ENCODE results near the gene APBA3. TPM values are rescaled to one million over a fixed set of nuclear protein-coding genes. Genes with fewer than 3 reads are reported as not detected.
A peak's percentile ranks its signal among the peaks of the same experiment; 100 is the strongest.

Gene APBA3
- total and polyA plus RNA-seq, 9 of the 15 experiments (the other 6 are each of a cell fraction or from before 2014, with no cell fraction given): 0.10 to 29.5 (median 11.5) TPM

GRCh38 chr19:3762501-3763459 lies 1.3 kb upstream of the APBA3 start, which contains the start of gene MRPL54 (continued):
- TF ChIP-seq ZNF583 (CRISPR knock-in tag; IDR thresholded peaks at IDR 0.05): no peak
- TF ChIP-seq, protein P1, sequence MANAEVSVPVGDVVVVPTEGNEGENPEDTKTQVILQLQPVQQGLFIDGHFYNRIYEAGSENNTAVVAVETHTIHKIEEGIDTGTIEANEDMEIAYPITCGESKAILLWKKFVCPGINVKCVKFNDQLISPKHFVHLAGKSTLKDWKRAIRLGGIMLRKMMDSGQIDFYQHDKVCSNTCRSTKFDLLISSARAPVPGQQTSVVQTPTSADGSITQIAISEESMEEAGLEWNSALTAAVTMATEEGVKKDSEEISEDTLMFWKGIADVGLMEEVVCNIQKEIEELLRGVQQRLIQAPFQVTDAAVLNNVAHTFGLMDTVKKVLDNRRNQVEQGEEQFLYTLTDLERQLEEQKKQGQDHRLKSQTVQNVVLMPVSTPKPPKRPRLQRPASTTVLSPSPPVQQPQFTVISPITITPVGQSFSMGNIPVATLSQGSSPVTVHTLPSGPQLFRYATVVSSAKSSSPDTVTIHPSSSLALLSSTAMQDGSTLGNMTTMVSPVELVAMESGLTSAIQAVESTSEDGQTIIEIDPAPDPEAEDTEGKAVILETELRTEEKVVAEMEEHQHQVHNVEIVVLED (CRISPR knock-in tag; IDR thresholded peaks at IDR 0.05): peak; percentile 88
- TF ChIP-seq MBD2 (IDR thresholded peaks at IDR 0.05; ENCODE audit: borderline replicate concordance, low read depth): peak; percentile 69
- TF ChIP-seq ZNF408 (CRISPR knock-in tag; IDR thresholded peaks at IDR 0.05; ENCODE audit: low read depth): no peak
- TF ChIP-seq PYGO2 (tag; IDR thresholded peaks at IDR 0.05): no peak
- TF ChIP-seq, protein P2, sequence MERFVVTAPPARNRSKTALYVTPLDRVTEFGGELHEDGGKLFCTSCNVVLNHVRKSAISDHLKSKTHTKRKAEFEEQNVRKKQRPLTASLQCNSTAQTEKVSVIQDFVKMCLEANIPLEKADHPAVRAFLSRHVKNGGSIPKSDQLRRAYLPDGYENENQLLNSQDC (CRISPR knock-in tag; IDR thresholded peaks at IDR 0.05): no peak
- TF ChIP-seq, protein P3, sequence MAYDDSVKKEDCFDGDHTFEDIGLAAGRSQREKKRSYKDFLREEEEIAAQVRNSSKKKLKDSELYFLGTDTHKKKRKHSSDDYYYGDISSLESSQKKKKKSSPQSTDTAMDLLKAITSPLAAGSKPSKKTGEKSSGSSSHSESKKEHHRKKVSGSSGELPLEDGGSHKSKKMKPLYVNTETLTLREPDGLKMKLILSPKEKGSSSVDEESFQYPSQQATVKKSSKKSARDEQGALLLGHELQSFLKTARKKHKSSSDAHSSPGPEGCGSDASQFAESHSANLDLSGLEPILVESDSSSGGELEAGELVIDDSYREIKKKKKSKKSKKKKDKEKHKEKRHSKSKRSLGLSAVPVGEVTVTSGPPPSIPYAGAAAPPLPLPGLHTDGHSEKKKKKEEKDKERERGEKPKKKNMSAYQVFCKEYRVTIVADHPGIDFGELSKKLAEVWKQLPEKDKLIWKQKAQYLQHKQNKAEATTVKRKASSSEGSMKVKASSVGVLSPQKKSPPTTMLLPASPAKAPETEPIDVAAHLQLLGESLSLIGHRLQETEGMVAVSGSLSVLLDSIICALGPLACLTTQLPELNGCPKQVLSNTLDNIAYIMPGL (CRISPR knock-in tag; IDR thresholded peaks at IDR 0.05): no peak
- no peak for TF ChIP-seq PHB (CRISPR knock-in tag; IDR thresholded peaks at IDR 0.05)
- TF ChIP-seq NR2C1 (IDR thresholded peaks at IDR 0.05): peak; percentile 76
- TF ChIP-seq NR2C1 (tag; IDR thresholded peaks at IDR 0.05): peak; percentile 87
- TF ChIP-seq, protein P4, sequence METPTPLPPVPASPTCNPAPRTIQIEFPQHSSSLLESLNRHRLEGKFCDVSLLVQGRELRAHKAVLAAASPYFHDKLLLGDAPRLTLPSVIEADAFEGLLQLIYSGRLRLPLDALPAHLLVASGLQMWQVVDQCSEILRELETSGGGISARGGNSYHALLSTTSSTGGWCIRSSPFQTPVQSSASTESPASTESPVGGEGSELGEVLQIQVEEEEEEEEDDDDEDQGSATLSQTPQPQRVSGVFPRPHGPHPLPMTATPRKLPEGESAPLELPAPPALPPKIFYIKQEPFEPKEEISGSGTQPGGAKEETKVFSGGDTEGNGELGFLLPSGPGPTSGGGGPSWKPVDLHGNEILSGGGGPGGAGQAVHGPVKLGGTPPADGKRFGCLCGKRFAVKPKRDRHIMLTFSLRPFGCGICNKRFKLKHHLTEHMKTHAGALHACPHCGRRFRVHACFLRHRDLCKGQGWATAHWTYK (CRISPR knock-in tag; IDR thresholded peaks at IDR 0.05): peak; percentile 63; the same call in 1 of the 2 replicates
- TF ChIP-seq ZNF436 (CRISPR knock-in tag; IDR thresholded peaks at IDR 0.05): peak; percentile 9; the same call in 1 of the 2 replicates
- no peak for TF ChIP-seq IFI16 (CRISPR knock-in tag; IDR thresholded peaks at IDR 0.05)
- TF ChIP-seq ZBTB49 (CRISPR knock-in tag; IDR thresholded peaks at IDR 0.05; ENCODE audit: borderline replicate concordance): no peak
- TF ChIP-seq ZNF175 (CRISPR knock-in tag; IDR thresholded peaks at IDR 0.05; ENCODE audit: low read depth): 0 out of 2 replicates have a peak, but pooled peaks have one; percentile 60
- no peak for TF ChIP-seq DDX20 (tag; IDR thresholded peaks at IDR 0.05; ENCODE audit: low read depth)
- TF ChIP-seq SMARCA5 (IDR thresholded peaks at IDR 0.05): no peak
- TF ChIP-seq EP300 (IDR thresholded peaks at IDR 0.05; ENCODE audit: low read length): peak; percentile 33
- no peak for TF ChIP-seq PTBP1 (IDR thresholded peaks at IDR 0.05; ENCODE audit: low read depth, low read length)
- TF ChIP-seq EHMT2 (IDR thresholded peaks at IDR 0.05): no peak
